OCI-LY1 (cell line): ENCODE data around the gene DIDO1.

Experiments
- CTCF ChIP-seq: fragments of 200-600 bp; sonication (generic), shearing (Covaris generic); IDR thresholded peaks from 2 replicates; pipeline ENCODE4 v1.5.1; 2017; ENCODE audit warnings: mild to moderate bottlenecking, antibody characterized with exemption, low read length, moderate library complexity, mixed read lengths
- EZH2 ChIP-seq: fragments of 200-600 bp; sonication (generic), shearing (Covaris generic); IDR thresholded peaks from 2 replicates; pipeline ENCODE4 v1.8.0; 2017; ENCODE audit warnings: borderline replicate concordance, mixed run types, mild to moderate bottlenecking, antibody characterized with exemption, low read length, moderate library complexity, mixed read lengths

- TF ChIP-seq CTCF: no peak
- no peak for TF ChIP-seq EZH2
Observed at GRCh38 chr20:62888910-62889309, 37.4 kb downstream of the DIDO1 start.
